ENCODE measurements around the gene YBEY.

GRCh38 chr21:46248422-46248782 lies 37.7 kb upstream of the YBEY start:
- no peak for TF ChIP-seq CTCF (IDR thresholded peaks at IDR 0.05)
- no peak for TF ChIP-seq POLR2A (IDR thresholded peaks at IDR 0.05)
